Right lung (tissue), 5 donors: Measurements from ENCODE around the gene TMEM89. TPM values are rescaled to one million over a fixed set of nuclear protein-coding genes. Genes with fewer than 3 reads are reported as not detected.

Experiments used
- DNase-seq, 2 donors: peaks; one replicate each; pipeline ENCODE4 v3.0.0-alpha.2; 2013
- polyA plus RNA-seq, 5 donors: library from polyadenylated mRNA; unstranded; fragments of 120-200 nt; gene quantifications; one replicate each; pipeline versions ENCODE4 v1.2.1 to v1.2.3, GENCODE V29; 2013; ENCODE audit warnings: inconsistent platforms in 1 of 5, low replicate concordance in 1 of 5; ENCODE audit not compliant: insufficient read length in 5 of 5, insufficient read depth in 1 of 5

TMEM89 gene
- polyA plus RNA-seq, 5 donors: 0.24 TPM; not detected in 4

GRCh38 chr3:48591436-48591835 lies 30.1 kb downstream of the TMEM89 start:
- DNase-seq: no peak

GRCh38 chr3:48588230-48588629 lies 33.3 kb downstream of the TMEM89 start:
- no peak for DNase-seq

- DNase-seq: no peak
Measured at GRCh38 chr3:48587686-48588085, 33.9 kb downstream of the TMEM89 start.

GRCh38 chr3:48585411-48585810 lies 36.2 kb downstream of the TMEM89 start:
- no peak for DNase-seq

GRCh38 chr3:48584836-48585235 lies 36.7 kb downstream of the TMEM89 start:
- no peak for DNase-seq

GRCh38 chr3:48581621-48582481 lies 39.7 kb downstream of the TMEM89 start:
- DNase-seq: no peak

GRCh38 chr3:48576647-48577046 lies 44.9 kb downstream of the TMEM89 start:
- DNase-seq: no peak

- no peak for DNase-seq
Measured at GRCh38 chr3:48575366-48575765, 46.2 kb downstream of the TMEM89 start.

GRCh38 chr3:48573973-48574585 lies 47.5 kb downstream of the TMEM89 start:
- no peak for DNase-seq

- DNase-seq: no peak
Measured at GRCh38 chr3:48572517-48572916, 49.1 kb downstream of the TMEM89 start.

- no peak for DNase-seq
Measured at GRCh38 chr3:48571938-48572337, 49.6 kb downstream of the TMEM89 start.

Other genes starting within 250 kb of the TMEM89 start
- under 1 TPM; 0.29 to 0.46 (median 0.34) TPM for gene FBXW12, start 249.6 kb downstream of the TMEM89 start, polyA plus RNA-seq
- gene PLXNB1, start 191.7 kb downstream of the TMEM89 start, polyA plus RNA-seq: 100 to 1,000 TPM in 3 of 5 donors, 10 to 100 TPM in 2; 77.3 to 119 (median 107) TPM
- gene CCDC51, start 181.7 kb downstream of the TMEM89 start, polyA plus RNA-seq: 10 to 100 TPM; 14.3 to 16.4 (median 14.7) TPM
- gene TMA7, start 181.5 kb downstream of the TMEM89 start, polyA plus RNA-seq: 100 to 1,000 TPM; 254 to 310 (median 266) TPM
- gene ATRIP, start 175.0 kb downstream of the TMEM89 start, polyA plus RNA-seq: 10 to 100 TPM; 10.7 to 14.0 (median 12.8) TPM
- 100 to 1,000 TPM in 3 of 5 donors, 10 to 100 TPM in 2; 88.9 to 126 (median 102) TPM for gene SHISA5, start 117.6 kb downstream of the TMEM89 start, polyA plus RNA-seq
- 10 to 100 TPM in 1 of 5 donors, 1 to 10 TPM in 4; 5.5 to 10.9 (median 7.5) TPM for gene PFKFB4, start 65.0 kb downstream of the TMEM89 start, polyA plus RNA-seq
- gene UCN2, start 58.0 kb downstream of the TMEM89 start, polyA plus RNA-seq: under 1 TPM in 3 of 5 donors, not detected in 2; 0.17 to 0.33 (median 0.22) TPM
- 10 to 100 TPM in 2 of 5 donors, 1 to 10 TPM in 3; 4.4 to 12.9 (median 9.3) TPM for gene COL7A1, start 26.4 kb downstream of the TMEM89 start, polyA plus RNA-seq
- gene UQCRC1, start 12.1 kb downstream of the TMEM89 start, polyA plus RNA-seq: 100 to 1,000 TPM; 141 to 169 (median 147) TPM
- 10 to 100 TPM; 11.5 to 17.7 (median 16.7) TPM for gene SLC26A6, start 13.7 kb upstream of the TMEM89 start, polyA plus RNA-seq
- gene CELSR3, start 41.1 kb upstream of the TMEM89 start, polyA plus RNA-seq: 1 to 10 TPM in 1 of 5 donors, under 1 TPM in 4; 0.56 to 1.5 (median 0.99) TPM
- 10 to 100 TPM; 13.0 to 21.2 (median 18.4) TPM for gene NCKIPSD, start 64.1 kb upstream of the TMEM89 start, polyA plus RNA-seq
- 100 to 1,000 TPM; 204 to 224 (median 221) TPM for gene IP6K2, start 95.5 kb upstream of the TMEM89 start, polyA plus RNA-seq
- gene PRKAR2A, start 226.1 kb upstream of the TMEM89 start, polyA plus RNA-seq: 10 to 100 TPM; 25.7 to 36.9 (median 32.5) TPM